Osteoblast (primary cell): ENCODE measurements around the gene LRFN3. TPM values are rescaled to one million over a fixed set of nuclear protein-coding genes. Genes with fewer than 3 reads are reported as not detected.

ENCODE experiments used
- DNase-seq: peaks from one replicate; pipeline ENCODE4 v3.0.0; 2011; ENCODE audit warnings: low spot score, mixed read lengths; ENCODE audit not compliant: insufficient read length; ENCODE audit errors: missing footprints
- H2AFZ ChIP-seq: 2 replicates; pipeline ENCODE4 v1.6.0; 2011; ENCODE audit warnings: mild to moderate bottlenecking, low read length
- H3K27ac ChIP-seq: 2 replicates; pipeline ENCODE4 v1.5.1; 2011; ENCODE audit warnings: mild to moderate bottlenecking, low read depth, low read length, moderate library complexity
- H3K27me3 ChIP-seq: 2 replicates; pipeline ENCODE4 v1.6.0; 2012; ENCODE audit warnings: mild to moderate bottlenecking, control low read depth, inconsistent platforms, low read length, moderate library complexity; ENCODE audit not compliant: insufficient read depth
- H3K36me3 ChIP-seq: 2 replicates; pipeline ENCODE4 v1.5.1; 2011; ENCODE audit warnings: mild to moderate bottlenecking, low read length, control low read depth, moderate library complexity; ENCODE audit not compliant: insufficient read depth
- H3K4me1 ChIP-seq: 2 replicates; pipeline ENCODE4 v1.5.1; 2011; ENCODE audit warnings: mild to moderate bottlenecking, low read length, control low read depth, moderate library complexity; ENCODE audit not compliant: insufficient read depth
- H3K4me2 ChIP-seq: 2 replicates; pipeline ENCODE4 v1.6.0; 2011; ENCODE audit warnings: mild to moderate bottlenecking, low read length; ENCODE audit not compliant: insufficient read depth
- H3K4me3 ChIP-seq: fragments of 200-600 bp; sonication (generic); 3 replicates; pipeline ENCODE4 v1.5.1; 2012; ENCODE audit warnings: mild to moderate bottlenecking, low read length, inconsistent platforms; ENCODE audit not compliant: insufficient read depth
- H3K79me2 ChIP-seq: 2 replicates; pipeline ENCODE4 v1.6.0; 2012; ENCODE audit warnings: mild to moderate bottlenecking, low read length, control low read depth, inconsistent platforms; ENCODE audit not compliant: insufficient read depth
- H3K9me3 ChIP-seq: 2 replicates; pipeline ENCODE4 v1.5.1; 2011; ENCODE audit warnings: low read depth, low read length, control low read depth
- H4K20me1 ChIP-seq: 2 replicates; pipeline ENCODE4 v1.6.0; 2012; ENCODE audit warnings: mild to moderate bottlenecking, low read length, control low read depth; ENCODE audit not compliant: insufficient read depth
- total RNA-seq: library from RNA; depleted of rRNA; stranded (reverse); fragments of >200 nt; gene quantifications from 2 replicates; pipeline ENCODE4 v1.2.3, GENCODE V29; 2012
- TF ChIP-seq, protein P1 (sequence below): IDR thresholded peaks from 2 replicates; pipeline ENCODE4 v1.5.1; 2011; ENCODE audit warnings: mild to moderate bottlenecking, low read depth, low read length, moderate library complexity; ENCODE audit errors: extremely low read depth

Gene LRFN3
- total RNA-seq, 1 donor: 6.9 TPM

DNA sequence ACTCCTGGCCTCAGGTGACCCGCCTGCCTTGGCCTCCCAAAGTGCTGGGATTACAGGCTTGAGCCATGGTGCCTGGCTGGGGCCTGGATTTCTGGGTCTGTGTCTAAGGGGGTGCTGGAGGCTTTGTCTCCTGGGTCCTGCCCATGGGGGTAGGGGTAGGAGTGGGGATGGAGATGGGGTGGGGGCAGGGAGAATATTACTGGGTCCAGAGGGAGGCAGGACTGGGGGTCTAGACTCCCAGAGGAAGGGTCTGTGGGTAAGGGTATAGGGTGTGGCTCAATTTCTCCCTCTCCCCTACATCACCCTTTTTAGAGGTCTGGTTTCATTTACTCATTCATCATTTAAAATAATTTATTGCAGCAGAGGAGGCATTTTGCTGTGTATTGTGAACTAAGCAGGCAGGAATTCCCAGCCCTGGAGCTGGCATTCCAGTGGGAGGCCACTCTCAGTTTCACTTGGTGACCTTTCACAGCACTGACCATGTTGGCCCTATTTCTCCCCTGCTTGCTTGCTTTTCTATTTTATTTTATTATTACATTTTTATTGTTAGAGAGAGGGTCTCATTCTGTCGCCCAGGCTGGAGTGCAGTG lies 35.0 kb upstream of the LRFN3 start:
- Histone ChIP-seq H3K4me2 (peak overlapping the region; percentile 97), H3K27ac (peak overlapping the region; percentile 72), H3K79me2 (peaks cover 21% of the 10 kb centered on the region), H2AFZ (no peak overlapping the region), H4K20me1 (no peaks in the 10 kb centered on the region), H3K27me3 (no peaks in the 10 kb centered on the region), H3K36me3 (peaks cover 5% of the 10 kb centered on the region), H3K4me1 (peaks cover 23% of the 10 kb centered on the region), H3K9me3 (no peaks in the 10 kb centered on the region), H3K4me3 (peak overlapping the region; percentile 86)
- TF ChIP-seq, protein P1, sequence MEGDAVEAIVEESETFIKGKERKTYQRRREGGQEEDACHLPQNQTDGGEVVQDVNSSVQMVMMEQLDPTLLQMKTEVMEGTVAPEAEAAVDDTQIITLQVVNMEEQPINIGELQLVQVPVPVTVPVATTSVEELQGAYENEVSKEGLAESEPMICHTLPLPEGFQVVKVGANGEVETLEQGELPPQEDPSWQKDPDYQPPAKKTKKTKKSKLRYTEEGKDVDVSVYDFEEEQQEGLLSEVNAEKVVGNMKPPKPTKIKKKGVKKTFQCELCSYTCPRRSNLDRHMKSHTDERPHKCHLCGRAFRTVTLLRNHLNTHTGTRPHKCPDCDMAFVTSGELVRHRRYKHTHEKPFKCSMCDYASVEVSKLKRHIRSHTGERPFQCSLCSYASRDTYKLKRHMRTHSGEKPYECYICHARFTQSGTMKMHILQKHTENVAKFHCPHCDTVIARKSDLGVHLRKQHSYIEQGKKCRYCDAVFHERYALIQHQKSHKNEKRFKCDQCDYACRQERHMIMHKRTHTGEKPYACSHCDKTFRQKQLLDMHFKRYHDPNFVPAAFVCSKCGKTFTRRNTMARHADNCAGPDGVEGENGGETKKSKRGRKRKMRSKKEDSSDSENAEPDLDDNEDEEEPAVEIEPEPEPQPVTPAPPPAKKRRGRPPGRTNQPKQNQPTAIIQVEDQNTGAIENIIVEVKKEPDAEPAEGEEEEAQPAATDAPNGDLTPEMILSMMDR: no peak
- DNase-seq: peak; percentile 94

DNA sequence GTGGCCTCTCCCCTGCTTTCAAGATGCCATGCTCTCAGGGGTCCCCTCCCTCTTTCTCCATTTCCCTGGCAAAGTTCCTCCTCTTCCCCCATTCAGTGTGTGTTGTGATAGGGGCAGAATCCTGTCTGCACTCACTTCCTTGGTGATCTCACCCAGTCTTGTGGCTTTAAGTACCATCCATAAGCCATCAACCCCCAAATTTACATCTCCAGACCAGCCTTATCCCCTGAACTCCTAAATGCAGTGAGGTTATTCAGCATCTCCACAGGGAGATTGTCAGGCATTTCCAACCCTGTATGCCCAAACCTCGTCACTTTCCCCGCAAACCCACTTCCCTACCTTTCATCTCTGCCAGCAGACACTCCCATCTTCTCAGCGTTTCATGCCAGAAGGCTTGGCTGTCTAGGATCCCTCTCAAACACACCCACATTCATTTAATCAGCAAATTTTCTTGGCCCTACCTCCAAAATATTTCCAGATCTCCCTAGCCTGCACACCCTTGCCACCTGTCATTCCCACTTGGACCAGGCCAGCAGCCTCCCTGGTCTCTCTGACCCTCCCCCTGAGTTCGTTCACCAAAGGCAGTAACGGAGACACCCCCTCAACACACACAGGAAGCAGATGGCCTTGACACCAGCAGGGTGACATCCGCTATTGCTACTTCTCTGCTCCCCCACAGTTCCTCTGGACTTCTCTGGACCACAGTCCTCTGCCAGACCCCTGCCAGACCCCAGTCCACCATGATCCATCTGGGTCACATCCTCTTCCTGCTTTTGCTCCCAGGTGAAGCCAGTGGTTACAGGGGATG lies 34.1 kb upstream of the LRFN3 start, which contains the start of gene HCST:
TSS of gene HCST (plus strand) at position 676 of the 808 bp plus-strand sequence. CDS start at position 741, 65 bp downstream.
- peak within 1 kb of the TSS; percentile 72 for H3K27ac ChIP-seq
- H3K4me1 ChIP-seq: peaks cover 23% of the 10 kb centered on the region
- no peaks in the 10 kb centered on the region for H3K27me3 ChIP-seq
- peak within 1 kb of the TSS; percentile 89 for H2AFZ ChIP-seq
- peaks cover 18% of the 10 kb centered on the region for H3K79me2 ChIP-seq
- H3K9me3 ChIP-seq: no peaks in the 10 kb centered on the region
- H3K4me2 ChIP-seq: peak within 1 kb of the TSS; percentile 97
- TF ChIP-seq, protein P1: no peak
- H4K20me1 ChIP-seq: no peaks in the 10 kb centered on the region
- no peaks in the 10 kb centered on the region for H3K36me3 ChIP-seq
- DNase-seq: peak; percentile 88
- H3K4me3 ChIP-seq: peak within 1 kb of the TSS; percentile 55

DNA sequence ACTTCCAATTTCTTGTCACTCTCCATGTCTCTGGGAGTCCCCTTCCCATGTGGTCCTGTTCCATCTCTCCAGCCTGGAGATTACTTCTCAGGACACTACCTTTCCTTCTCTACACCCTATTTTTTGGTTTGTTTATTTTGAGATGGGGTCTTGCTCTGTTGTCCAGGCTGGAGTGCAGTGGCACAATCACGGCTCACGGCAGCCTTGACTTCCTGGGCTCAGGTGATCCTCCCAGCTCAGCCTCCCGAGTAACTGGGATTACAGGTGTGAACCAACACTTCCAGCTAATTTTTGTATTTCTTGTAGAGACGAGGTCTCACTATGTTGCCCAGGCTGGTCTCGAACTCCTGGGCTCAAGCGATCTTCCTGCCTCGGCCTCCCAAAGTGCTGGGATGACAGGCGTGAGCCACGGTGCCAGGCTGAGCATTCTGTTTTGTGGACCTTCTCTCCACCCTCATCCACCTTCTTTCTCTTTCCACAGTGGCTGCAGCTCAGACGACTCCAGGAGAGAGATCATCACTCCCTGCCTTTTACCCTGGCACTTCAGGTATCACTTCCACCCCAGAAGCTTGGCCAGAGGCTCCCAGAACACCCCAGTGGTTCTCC lies 33.2 kb upstream of the LRFN3 start:
- no peaks in the 10 kb centered on the region for H3K27me3 ChIP-seq
- TF ChIP-seq, protein P1: no peak
- H2AFZ ChIP-seq: peak overlapping the region; percentile 89
- H3K4me3 ChIP-seq: peak overlapping the region; percentile 55
- no peaks in the 10 kb centered on the region for H3K36me3 ChIP-seq
- DNase-seq: no peak
- H3K79me2 ChIP-seq: peaks cover 13% of the 10 kb centered on the region
- peaks cover 23% of the 10 kb centered on the region for H3K4me1 ChIP-seq
- H3K9me3 ChIP-seq: no peaks in the 10 kb centered on the region
- no peak overlapping the region for H3K27ac ChIP-seq
- peak overlapping the region; percentile 75 for H3K4me2 ChIP-seq
- no peaks in the 10 kb centered on the region for H4K20me1 ChIP-seq
